Hepatocyte (in vitro differentiated cells): ENCODE measurements around the gene MYO19.

ENCODE experiments used
- EZH2 ChIP-seq: fragments of 200-600 bp; sonication (generic); IDR thresholded peaks from 2 replicates; pipeline ENCODE4 v1.6.1; 2016; ENCODE audit warnings: antibody characterized with exemption, mild to moderate bottlenecking, borderline replicate concordance
- TF ChIP-seq, protein P1 (sequence below): fragments of 200-600 bp; sonication (generic); IDR thresholded peaks from 2 replicates; pipeline ENCODE4 v1.5.1; 2016; ENCODE audit warnings: antibody characterized with exemption, mild to moderate bottlenecking; ENCODE audit not compliant: poor library complexity

DNA sequence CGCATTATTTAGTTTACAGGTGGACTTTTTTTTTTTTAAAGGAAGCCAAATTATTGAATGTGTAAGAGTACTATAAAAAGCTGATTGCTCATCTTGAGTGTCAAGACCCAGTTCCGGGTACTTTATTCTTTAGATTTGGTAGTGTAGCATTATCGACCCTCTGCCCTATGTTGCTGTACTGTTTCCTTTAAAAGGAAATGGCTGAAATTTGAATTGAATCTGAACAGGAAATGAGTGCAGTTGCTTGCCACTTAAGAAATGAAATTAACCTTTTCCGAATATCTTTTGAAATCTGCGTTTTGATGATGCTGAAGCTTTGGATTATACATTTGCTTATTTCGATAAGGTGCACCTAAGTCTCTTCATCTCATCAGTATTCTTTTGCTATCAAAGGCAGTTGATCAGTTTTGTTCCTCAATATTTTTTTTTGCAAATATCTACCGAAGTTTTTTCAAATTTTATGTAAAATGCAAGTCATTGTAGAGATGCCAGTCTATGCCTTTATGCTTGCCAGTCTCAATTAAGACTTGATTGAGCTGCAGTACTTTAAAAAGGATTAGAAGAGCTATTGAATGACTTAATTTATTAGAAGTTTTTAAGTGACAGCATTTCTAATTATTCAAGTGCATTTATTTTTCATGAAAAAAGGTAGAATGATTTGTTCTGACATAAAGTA lies 11.9 kb upstream of the MYO19 start:
- TF ChIP-seq, protein P1, sequence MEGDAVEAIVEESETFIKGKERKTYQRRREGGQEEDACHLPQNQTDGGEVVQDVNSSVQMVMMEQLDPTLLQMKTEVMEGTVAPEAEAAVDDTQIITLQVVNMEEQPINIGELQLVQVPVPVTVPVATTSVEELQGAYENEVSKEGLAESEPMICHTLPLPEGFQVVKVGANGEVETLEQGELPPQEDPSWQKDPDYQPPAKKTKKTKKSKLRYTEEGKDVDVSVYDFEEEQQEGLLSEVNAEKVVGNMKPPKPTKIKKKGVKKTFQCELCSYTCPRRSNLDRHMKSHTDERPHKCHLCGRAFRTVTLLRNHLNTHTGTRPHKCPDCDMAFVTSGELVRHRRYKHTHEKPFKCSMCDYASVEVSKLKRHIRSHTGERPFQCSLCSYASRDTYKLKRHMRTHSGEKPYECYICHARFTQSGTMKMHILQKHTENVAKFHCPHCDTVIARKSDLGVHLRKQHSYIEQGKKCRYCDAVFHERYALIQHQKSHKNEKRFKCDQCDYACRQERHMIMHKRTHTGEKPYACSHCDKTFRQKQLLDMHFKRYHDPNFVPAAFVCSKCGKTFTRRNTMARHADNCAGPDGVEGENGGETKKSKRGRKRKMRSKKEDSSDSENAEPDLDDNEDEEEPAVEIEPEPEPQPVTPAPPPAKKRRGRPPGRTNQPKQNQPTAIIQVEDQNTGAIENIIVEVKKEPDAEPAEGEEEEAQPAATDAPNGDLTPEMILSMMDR, result no peak
- TF ChIP-seq EZH2, result no peak
